SJSA1 (cell line): ENCODE measurements around the gene CD1B. TPM values are rescaled to one million over a fixed set of nuclear protein-coding genes. Genes with fewer than 3 reads are reported as not detected.
"Not testable (repeated sequence)": the region's sequence is repeated elsewhere in the genome, so short reads cannot be mapped to it uniquely, and the experiment has no call there.

ENCODE experiments used
- DNase-seq, 2 experiments: peaks; one replicate each; pipeline ENCODE4 v3.0.0-alpha.2; 2015 to 2020; ENCODE audit warnings: low spot score in 2 of 2, low read depth in 1 of 2
- H3K27ac ChIP-seq: fragments of 250-450 bp; sonication (Bioruptor Pico); 2 replicates; pipeline ENCODE4 v1.5.1; 2020; ENCODE audit warnings: mild to moderate bottlenecking, moderate library complexity
- H3K27me3 ChIP-seq: fragments of 250-450 bp; sonication (Bioruptor Pico); replicated peaks from 2 replicates; pipeline ENCODE4 v1.5.1; 2020; ENCODE audit warnings: mild to moderate bottlenecking, moderate library complexity
- H3K36me3 ChIP-seq: fragments of 250-450 bp; sonication (Bioruptor Pico); 2 replicates; pipeline ENCODE4 v1.5.1; 2020; ENCODE audit warnings: mild to moderate bottlenecking
- H3K4me1 ChIP-seq: fragments of 250-450 bp; sonication (Bioruptor Pico); replicated peaks from 2 replicates; pipeline ENCODE4 v1.6.1; 2021; ENCODE audit warnings: mild to moderate bottlenecking
- H3K4me3 ChIP-seq: fragments of 250-450 bp; sonication (Bioruptor Pico); 2 replicates; pipeline ENCODE4 v1.5.1; 2020; ENCODE audit warnings: mild to moderate bottlenecking
- H3K9me3 ChIP-seq: fragments of 250-450 bp; sonication (Bioruptor Pico); replicated peaks from 2 replicates; pipeline ENCODE4 v1.5.1; 2020; ENCODE audit warnings: mild to moderate bottlenecking
- total RNA-seq: library from RNA; depleted of rRNA; stranded (reverse); fragments of >200 nt; shearing (Covaris generic); gene quantifications from 2 replicates; pipeline ENCODE4 v1.2.3, GENCODE V29; 2014; rRNA removed

The CD1B gene
- total RNA-seq, 1 experiment from 2014 or later: not detected

- no peak overlapping the region for H3K4me3 ChIP-seq
- no peak for DNase-seq
- H3K4me1 ChIP-seq: no peaks in the 10 kb centered on the region
- H3K27me3 ChIP-seq: no peaks in the 10 kb centered on the region
- H3K27ac ChIP-seq: no peak overlapping the region
- H3K9me3 ChIP-seq: no peaks in the 10 kb centered on the region
- H3K36me3 ChIP-seq: no peaks in the 10 kb centered on the region
Measured at GRCh38 chr1:158295791-158296190, 35.5 kb downstream of the CD1B start.

DNA sequence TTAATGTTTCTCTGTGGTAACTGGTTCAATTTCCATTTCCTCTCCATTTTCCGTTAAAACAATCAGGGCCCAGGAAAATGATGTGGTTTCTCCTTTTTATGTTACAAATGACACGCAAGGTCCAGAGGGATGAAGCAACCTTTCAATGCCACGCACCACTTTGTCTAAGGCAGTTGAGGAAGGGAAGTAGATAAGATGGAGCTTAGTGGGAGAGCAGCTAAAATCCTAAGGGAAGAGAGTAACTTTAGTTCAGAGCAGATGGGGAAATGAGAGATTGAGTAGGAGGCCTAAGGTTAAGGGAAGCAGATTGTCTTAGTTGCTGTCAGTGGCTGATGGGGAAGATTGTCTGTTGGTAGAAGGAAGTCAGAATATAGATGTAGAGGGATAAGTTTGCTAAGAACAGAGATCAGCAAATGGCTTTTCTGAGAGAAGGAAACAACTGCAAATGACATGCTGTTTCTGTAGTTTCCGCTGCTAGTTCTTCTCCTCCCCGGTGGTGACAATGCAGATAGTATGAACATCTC is 40.9 kb downstream of the CD1B start:
- Histone ChIP-seq H3K4me3 (no peak overlapping the region), H3K27ac (no peak overlapping the region), H3K36me3 (no peaks in the 10 kb centered on the region), H3K9me3 (no peaks in the 10 kb centered on the region), H3K4me1 (no peaks in the 10 kb centered on the region), H3K27me3 (no peaks in the 10 kb centered on the region)
- no peak for DNase-seq

DNA sequence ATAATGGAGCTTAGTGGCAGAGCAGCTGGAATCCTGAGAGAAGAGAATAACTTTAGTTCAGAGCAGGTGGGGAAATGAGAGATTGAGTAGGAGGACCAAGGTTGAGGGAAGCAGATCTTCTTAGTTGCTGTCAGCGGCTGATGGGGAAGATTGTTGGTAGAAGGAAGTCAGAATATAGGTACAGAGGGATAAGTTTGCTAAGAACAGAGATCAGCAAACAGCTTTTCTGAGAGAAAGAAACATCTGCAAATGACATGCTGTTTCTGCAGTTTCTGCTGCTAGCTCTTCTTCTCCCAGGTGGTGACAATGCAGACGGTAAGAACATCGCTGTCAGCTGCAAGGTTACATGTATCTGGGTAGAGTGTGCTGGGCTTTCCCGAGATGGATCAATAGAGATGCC is 41.5 kb downstream of the CD1B start, which contains the start of gene CD1C:
TSS of gene CD1C (plus strand) at position 113 of the 400 bp plus-strand sequence. CDS start at position 255, 142 bp downstream.
- H3K27me3 ChIP-seq: no peaks in the 10 kb centered on the region
- H3K27ac ChIP-seq: no peak within 1 kb of the TSS
- H3K36me3 ChIP-seq: no peaks in the 10 kb centered on the region
- no peaks in the 10 kb centered on the region for H3K9me3 ChIP-seq
- no peak for DNase-seq
- H3K4me3 ChIP-seq: no peak within 1 kb of the TSS
- H3K4me1 ChIP-seq: no peaks in the 10 kb centered on the region

DNA sequence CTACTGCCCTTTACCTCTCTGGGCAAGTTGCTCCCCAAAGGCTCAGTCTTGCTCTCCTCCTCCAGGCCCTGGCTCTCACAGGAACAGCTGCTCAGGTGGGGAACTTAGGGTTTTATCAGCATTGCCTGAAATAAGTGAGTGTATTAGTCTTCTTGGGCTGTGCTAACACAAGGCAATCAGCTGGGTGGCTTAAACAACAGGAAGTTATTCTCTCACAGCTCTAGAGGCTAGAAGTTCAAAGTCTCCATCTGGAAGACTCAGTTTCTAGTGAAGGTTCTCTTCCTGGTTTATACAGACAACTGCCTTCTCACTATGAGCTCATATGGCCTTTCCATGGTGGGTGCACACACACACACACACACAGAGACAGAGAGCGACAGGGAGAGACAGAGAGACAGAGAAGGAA is 44.4 kb downstream of the CD1B start:
- DNase-seq: no peak
- Histone ChIP-seq H3K27ac (no peak overlapping the region), H3K9me3 (no peaks in the 10 kb centered on the region), H3K4me1 (no peaks in the 10 kb centered on the region), H3K4me3 (no peak overlapping the region), H3K27me3 (no peaks in the 10 kb centered on the region; the same call in 1 of the 2 replicates), H3K36me3 (no peaks in the 10 kb centered on the region)

DNA sequence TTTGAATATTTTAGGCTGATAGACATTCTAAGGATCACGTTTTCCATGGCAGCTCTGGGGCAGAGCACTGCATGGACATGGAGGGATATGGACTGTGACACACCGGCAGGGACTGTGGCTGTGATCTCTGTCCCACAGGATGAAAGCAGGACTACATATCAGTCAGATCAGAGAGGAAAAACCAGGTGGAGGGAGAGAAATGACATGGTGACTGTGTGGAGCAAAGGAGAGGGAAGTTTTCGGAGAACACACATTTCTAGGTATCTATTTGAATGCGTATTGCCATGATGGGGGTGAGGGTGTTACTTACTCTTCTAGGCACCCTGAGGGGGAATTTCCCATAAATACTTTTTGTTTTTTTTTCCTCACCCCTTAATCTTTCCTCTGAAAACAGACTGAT is 44.8 kb downstream of the CD1B start:
- H3K9me3 ChIP-seq: no peaks in the 10 kb centered on the region
- H3K4me1 ChIP-seq: no peaks in the 10 kb centered on the region
- H3K36me3 ChIP-seq: no peaks in the 10 kb centered on the region
- DNase-seq: no peak
- H3K27me3 ChIP-seq: no peaks in the 10 kb centered on the region; the same call in 1 of the 2 replicates
- no peak overlapping the region for H3K4me3 ChIP-seq
- H3K27ac ChIP-seq: no peak overlapping the region

DNA sequence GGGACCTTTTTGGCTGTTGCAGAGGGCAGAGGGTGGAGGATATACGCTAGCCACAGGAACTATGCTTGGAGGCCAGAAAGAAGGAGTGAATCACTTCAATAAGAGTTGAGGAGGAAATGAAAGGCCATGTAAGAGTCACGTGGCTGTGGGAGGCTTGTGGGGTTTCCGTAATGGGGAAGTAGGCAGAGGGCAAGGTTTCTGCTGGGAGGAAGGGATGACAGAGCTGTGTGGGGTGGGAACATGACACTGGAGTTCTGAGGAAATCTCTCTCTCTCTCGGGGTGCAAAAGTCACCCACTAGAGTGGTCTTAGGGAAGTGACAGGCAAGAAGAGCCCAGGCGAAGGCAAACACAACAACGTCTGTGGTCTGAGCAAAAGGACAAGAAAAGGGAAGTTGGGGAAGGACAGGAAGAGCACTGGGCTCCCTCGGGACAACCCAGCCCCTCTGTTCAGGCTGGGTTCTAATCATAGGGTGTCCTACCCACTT is 45.5 kb downstream of the CD1B start:
- Histone ChIP-seq H3K27me3 (no peaks in the 10 kb centered on the region; the same call in 1 of the 2 replicates), H3K4me1 (no peaks in the 10 kb centered on the region), H3K9me3 (no peaks in the 10 kb centered on the region), H3K27ac (no peak overlapping the region), H3K4me3 (no peak overlapping the region), H3K36me3 (no peaks in the 10 kb centered on the region)
- DNase-seq: no peak

GRCh38 chr1:158283965-158284364 is 47.4 kb downstream of the CD1B start:
- no peaks in the 10 kb centered on the region for H3K4me1 ChIP-seq

DNA sequence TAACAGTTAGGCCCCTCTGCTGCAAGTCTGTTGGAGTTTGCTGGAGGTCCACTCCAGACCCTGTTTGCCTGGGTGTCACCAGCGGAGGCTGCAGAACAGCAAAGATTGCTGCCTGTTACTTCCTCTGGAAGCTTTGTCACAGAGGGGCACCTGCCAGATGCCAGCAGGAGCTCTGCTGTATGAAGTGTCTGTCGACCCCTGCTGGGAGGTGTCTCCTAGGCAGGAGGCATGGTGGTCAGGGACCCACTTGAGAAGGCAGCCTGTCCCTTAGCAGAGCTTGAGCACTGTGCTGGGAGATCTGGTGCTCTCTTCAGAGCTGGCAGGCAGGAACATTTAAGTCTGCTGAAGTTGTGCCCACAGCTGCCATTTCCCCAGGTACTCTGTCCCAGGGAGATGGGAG is 48.9 kb downstream of the CD1B start:
- H3K36me3 ChIP-seq, H3K4me3 ChIP-seq, H3K27me3 ChIP-seq, H3K27ac ChIP-seq, H3K9me3 ChIP-seq, H3K4me1 ChIP-seq, DNase-seq: not testable (repeated sequence)

More at GRCh38 chr1:158283965-158284364, 47.4 kb downstream of the CD1B start:
- H3K9me3 ChIP-seq: no peaks in the 10 kb centered on the region
- no peak overlapping the region for H3K4me3 ChIP-seq
- DNase-seq: no peak
- no peak overlapping the region for H3K27ac ChIP-seq
- no peaks in the 10 kb centered on the region for H3K36me3 ChIP-seq
- H3K27me3 ChIP-seq: no peaks in the 10 kb centered on the region; the same call in 1 of the 2 replicates

Other genes with a start within 250 kb of the CD1B start
- gene CD1D, start 150.6 kb downstream of the CD1B start, total RNA-seq: not detected in 2 replicates
- not detected in 2 replicates for gene CD1A, start 77.1 kb downstream of the CD1B start, total RNA-seq
- not detected in 2 replicates for gene CD1C, start 41.6 kb downstream of the CD1B start, total RNA-seq
- gene CD1E, start 22.4 kb upstream of the CD1B start, total RNA-seq: not detected in 2 replicates
- gene OR10T2, start 67.9 kb upstream of the CD1B start, total RNA-seq: not detected in 2 replicates
- gene OR10K2, start 94.7 kb upstream of the CD1B start, total RNA-seq: not detected in 2 replicates
- not detected in 2 replicates for gene OR10K1, start 130.3 kb upstream of the CD1B start, total RNA-seq
- not detected in 2 replicates for gene OR10R2, start 140.7 kb upstream of the CD1B start, total RNA-seq
- not detected in 2 replicates for gene OR6Y1, start 222.9 kb upstream of the CD1B start, total RNA-seq
- not detected in 2 replicates for gene OR6P1, start 239.0 kb upstream of the CD1B start, total RNA-seq
- gene OR10X1, start 248.4 kb upstream of the CD1B start, total RNA-seq: not detected in 2 replicates